WERI-Rb-1 (cell line): ENCODE data around the gene ALKBH2.

Source experiments
- DNase-seq: peaks from one replicate; pipeline ENCODE4 v3.0.0-alpha.2; 2020
- H3K27ac ChIP-seq: fragments of 250-450 bp; sonication (Bioruptor Pico); 2 replicates; pipeline ENCODE4 v1.5.1; 2020; ENCODE audit warnings: mild to moderate bottlenecking, moderate library complexity
- H3K27me3 ChIP-seq: fragments of 250-450 bp; sonication (Bioruptor Pico); 2 replicates; pipeline ENCODE4 v1.5.1; 2021; ENCODE audit warnings: mild to moderate bottlenecking, low read depth, moderate library complexity; ENCODE audit not compliant: insufficient read depth, severe bottlenecking
- H3K36me3 ChIP-seq: fragments of 250-450 bp; sonication (Bioruptor Pico); 2 replicates; pipeline ENCODE4 v1.5.1; 2020; ENCODE audit warnings: mild to moderate bottlenecking, moderate library complexity
- H3K4me3 ChIP-seq: 2 replicates; pipeline ENCODE4 v1.5.1; 2011; ENCODE audit warnings: low read depth, mild to moderate bottlenecking, control low read depth, low read length
- H3K9me3 ChIP-seq: fragments of 250-450 bp; sonication (Bioruptor Pico); 2 replicates; pipeline ENCODE4 v1.5.1; 2021; ENCODE audit warnings: mild to moderate bottlenecking, moderate library complexity; ENCODE audit not compliant: severe bottlenecking
- TF ChIP-seq, protein P1 (sequence below): IDR thresholded peaks from 2 replicates; pipeline ENCODE4 v1.5.1; 2011; ENCODE audit warnings: low read depth, mild to moderate bottlenecking, control low read depth, inconsistent platforms, low read length

Gene ALKBH2

DNA sequence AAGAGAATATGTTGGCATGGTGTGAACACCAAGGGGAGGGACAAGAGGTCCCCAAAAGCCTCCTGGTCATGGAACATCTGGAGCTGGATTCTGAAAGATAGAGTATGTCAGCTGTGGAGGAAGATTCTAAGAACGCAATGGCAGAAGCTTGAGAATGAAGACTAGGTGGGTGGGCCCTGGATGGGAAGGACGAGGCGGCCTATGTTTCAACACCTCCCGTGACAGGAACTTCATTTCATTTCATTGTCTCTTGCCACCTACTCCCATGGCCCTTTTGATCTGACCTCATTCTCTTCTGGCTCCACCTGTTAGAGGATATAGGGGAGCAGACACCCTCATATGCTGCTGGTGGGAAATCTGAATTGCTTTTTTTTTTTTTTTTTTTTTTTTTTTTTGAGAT lies 7.5 kb upstream of the ALKBH2 start:
- Histone ChIP-seq H3K27me3 (no peaks in the 10 kb centered on the region), H3K36me3 (peaks cover 80% of the 10 kb centered on the region), H3K27ac (no peak overlapping the region), H3K9me3 (no peaks in the 10 kb centered on the region), H3K4me3 (no peak overlapping the region)
- no peak for DNase-seq
- TF ChIP-seq, protein P1, sequence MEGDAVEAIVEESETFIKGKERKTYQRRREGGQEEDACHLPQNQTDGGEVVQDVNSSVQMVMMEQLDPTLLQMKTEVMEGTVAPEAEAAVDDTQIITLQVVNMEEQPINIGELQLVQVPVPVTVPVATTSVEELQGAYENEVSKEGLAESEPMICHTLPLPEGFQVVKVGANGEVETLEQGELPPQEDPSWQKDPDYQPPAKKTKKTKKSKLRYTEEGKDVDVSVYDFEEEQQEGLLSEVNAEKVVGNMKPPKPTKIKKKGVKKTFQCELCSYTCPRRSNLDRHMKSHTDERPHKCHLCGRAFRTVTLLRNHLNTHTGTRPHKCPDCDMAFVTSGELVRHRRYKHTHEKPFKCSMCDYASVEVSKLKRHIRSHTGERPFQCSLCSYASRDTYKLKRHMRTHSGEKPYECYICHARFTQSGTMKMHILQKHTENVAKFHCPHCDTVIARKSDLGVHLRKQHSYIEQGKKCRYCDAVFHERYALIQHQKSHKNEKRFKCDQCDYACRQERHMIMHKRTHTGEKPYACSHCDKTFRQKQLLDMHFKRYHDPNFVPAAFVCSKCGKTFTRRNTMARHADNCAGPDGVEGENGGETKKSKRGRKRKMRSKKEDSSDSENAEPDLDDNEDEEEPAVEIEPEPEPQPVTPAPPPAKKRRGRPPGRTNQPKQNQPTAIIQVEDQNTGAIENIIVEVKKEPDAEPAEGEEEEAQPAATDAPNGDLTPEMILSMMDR, result no peak

DNA sequence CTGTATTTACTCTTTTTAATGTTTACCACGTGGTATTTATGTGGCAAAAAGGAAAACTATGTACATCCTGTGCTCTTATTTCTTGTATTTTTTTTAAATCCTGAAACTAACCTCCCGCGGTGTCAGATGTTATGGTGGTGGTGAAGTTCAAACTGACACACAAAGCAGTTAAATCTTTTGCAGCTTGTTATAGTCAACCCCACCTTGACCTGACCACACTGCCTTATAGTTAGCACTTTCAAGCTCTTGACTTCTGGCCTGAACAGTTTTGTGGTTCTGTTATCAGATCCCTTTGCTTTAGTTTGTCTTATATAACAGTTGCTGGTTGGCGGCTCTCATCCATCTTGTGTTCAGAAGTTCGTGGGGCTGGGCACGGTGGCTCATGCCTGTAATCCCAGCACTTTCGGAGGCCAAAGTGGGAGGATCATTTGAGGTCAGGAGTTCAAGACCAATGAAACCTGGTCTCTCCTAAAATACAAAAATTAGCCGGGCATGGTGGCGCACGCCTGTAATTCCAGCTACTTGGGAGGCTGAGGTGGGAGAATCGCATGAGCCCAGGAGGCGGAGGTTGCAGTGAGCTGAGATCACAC lies 6.3 kb upstream of the ALKBH2 start:
- Histone ChIP-seq H3K27ac (no peak overlapping the region), H3K4me3 (no peak overlapping the region), H3K36me3 (peaks cover 68% of the 10 kb centered on the region), H3K27me3 (no peaks in the 10 kb centered on the region), H3K9me3 (no peaks in the 10 kb centered on the region)
- TF ChIP-seq, protein P1, result no peak
- no peak for DNase-seq

DNA sequence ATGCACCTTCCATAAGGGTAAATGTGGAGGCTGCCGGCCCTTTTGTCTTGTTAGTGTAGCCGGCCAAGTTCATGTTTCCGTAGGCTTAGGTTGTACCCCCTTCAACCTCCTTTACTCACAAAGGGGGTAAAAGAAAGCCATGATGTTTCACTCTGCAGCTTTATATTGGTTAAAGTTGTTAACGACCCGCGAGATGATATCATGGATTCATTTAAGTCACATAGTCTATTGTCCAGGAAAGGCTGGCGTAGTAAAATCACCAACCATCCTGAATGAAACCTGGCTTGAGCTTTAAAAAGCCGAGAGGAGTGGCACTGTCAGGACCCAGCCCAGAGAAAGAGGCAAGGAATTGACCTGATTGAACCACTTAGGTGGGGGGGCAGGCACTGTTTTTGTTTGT lies 5.4 kb upstream of the ALKBH2 start:
- DNase-seq, result no peak
- Histone ChIP-seq H3K27ac (peak overlapping the region; percentile 99), H3K27me3 (no peaks in the 10 kb centered on the region), H3K4me3 (peak overlapping the region; percentile 84), H3K9me3 (no peaks in the 10 kb centered on the region), H3K36me3 (peaks cover 59% of the 10 kb centered on the region)
- TF ChIP-seq, protein P1, result no peak

DNA sequence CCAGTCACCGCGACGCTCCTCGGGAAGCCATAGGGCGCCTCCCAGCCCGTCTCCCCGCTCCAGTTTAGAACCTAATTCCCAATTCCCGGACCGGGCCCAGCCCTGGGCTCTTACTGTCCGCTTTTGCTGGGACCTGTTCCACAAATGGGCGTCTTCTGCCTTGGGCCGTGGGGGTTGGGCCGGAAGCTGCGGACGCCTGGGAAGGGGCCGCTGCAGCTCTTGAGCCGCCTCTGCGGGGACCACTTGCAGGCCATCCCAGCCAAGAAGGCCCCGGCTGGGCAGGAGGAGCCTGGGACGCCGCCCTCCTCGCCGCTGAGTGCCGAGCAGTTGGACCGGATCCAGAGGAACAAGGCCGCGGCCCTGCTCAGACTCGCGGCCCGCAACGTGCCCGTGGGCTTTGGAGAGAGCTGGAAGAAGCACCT lies 4.9 kb upstream of the ALKBH2 start:
- Histone ChIP-seq H3K4me3 (peak overlapping the region; percentile 84), H3K36me3 (peaks cover 55% of the 10 kb centered on the region), H3K27me3 (no peaks in the 10 kb centered on the region), H3K9me3 (no peaks in the 10 kb centered on the region), H3K27ac (peak overlapping the region; percentile 99)
- DNase-seq, result no peak
- TF ChIP-seq, protein P1, result no peak

DNA sequence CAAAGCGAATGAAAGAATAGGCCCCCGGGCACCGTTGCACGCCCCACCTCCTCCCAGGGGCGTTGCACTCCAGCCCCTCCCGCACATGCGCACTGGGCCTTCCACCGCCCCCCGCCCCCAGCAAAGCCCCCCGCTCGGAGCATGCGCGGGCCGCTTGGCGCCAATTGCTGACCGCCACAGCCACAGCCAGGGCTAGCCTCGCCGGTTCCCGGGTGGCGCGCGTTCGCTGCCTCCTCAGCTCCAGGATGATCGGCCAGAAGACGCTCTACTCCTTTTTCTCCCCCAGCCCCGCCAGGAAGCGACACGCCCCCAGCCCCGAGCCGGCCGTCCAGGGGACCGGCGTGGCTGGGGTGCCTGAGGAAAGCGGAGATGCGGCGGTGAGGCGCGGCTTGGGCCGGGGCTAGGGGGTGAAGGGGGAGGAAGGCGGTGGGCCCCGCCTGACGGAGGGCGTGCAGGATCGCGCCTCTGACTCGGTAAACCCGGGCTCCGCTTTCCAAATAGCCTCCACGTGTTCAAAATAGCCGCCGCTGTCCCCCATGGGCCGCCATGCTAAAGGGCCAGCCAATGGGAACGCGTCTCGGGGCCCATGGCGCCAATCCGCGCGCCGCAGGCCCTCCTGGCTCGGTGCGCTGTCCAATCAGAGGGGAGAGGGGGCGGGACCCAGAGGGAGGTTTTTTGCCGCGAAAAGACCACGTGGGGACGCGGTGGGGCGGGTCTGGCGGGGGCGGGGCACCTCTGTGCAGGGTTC lies 4.3 kb upstream of the ALKBH2 start, which contains the start of gene UNG:
UNG (plus strand) TSS at position 163 of the 748 bp plus-strand sequence; CDS start at position 246, 83 bp downstream.
- TF ChIP-seq, protein P1, result no peak
- Histone ChIP-seq H3K27ac (peak within 1 kb of the TSS; percentile 99), H3K4me3 (peak within 1 kb of the TSS; percentile 84), H3K9me3 (no peaks in the 10 kb centered on the region), H3K27me3 (no peaks in the 10 kb centered on the region), H3K36me3 (peaks cover 49% of the 10 kb centered on the region)
- DNase-seq, result peak; percentile 96

DNA sequence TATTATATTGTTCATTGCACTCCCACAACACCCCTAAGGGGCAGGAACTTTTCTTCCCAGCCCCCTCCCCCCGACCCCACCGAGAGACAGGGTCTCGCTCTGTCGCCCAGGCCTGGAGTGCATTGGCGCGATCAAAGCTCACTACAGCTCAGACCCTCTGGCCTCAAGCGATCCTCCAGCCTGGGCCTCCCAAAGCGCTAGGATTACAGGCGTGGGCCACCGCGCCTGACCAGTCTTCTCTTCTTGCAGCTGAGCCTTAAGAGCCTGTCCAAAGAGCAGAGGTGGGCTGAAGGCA lies 3.8 kb upstream of the ALKBH2 start:
- Histone ChIP-seq H3K9me3 (no peaks in the 10 kb centered on the region), H3K27me3 (no peaks in the 10 kb centered on the region), H3K4me3 (no peak overlapping the region), H3K27ac (peak overlapping the region; percentile 99), H3K36me3 (peaks cover 44% of the 10 kb centered on the region)
- DNase-seq, result no peak
- TF ChIP-seq, protein P1, result no peak
